SK-N-SH treated with all-trans-retinoic acid at 6 μM for 48 hours (cell line): ENCODE results near the gene OS9.

Experiments used
- ATAC-seq: fragments of 200-7000 bp; cut with Tn5 transposase; 3 replicates; pipeline ENCODE4 v1.9.1; 2020; ENCODE audit warnings: mild to moderate bottlenecking, moderate library complexity
- BACH2 ChIP-seq: fragments of 250-450 bp; sonication (Bioruptor Pico); IDR thresholded peaks from 2 replicates; pipeline ENCODE4 v1.9.0; 2021; ENCODE audit warnings: mild to moderate bottlenecking, borderline replicate concordance
- CSRNP3 ChIP-seq: fragments of 250-450 bp; sonication (Bioruptor Pico); IDR thresholded peaks from 2 replicates; pipeline ENCODE4 v1.5.1; 2021; ENCODE audit warnings: mild to moderate bottlenecking, moderate library complexity
- ESRRG ChIP-seq: fragments of 250-450 bp; sonication (Bioruptor Pico); IDR thresholded peaks from 2 replicates; pipeline ENCODE4 v1.6.1; 2021; ENCODE audit warnings: mild to moderate bottlenecking
- GLIS3 ChIP-seq: fragments of 250-450 bp; sonication (Bioruptor Pico); IDR thresholded peaks from 2 replicates; pipeline ENCODE4 v1.5.0; 2020; ENCODE audit warnings: mild to moderate bottlenecking, moderate library complexity
- OSR1 ChIP-seq: fragments of 250-450 bp; sonication (Bioruptor Pico); IDR thresholded peaks from 2 replicates; pipeline ENCODE4 v1.8.0; 2022; ENCODE audit warnings: moderate library complexity, mild to moderate bottlenecking, inconsistent platforms
- POU6F1 ChIP-seq: fragments of 250-450 bp; sonication (Bioruptor Pico); IDR thresholded peaks from 2 replicates; pipeline ENCODE4 v1.8.0; 2021; ENCODE audit warnings: low read depth, mild to moderate bottlenecking, moderate library complexity, borderline replicate concordance
- PPARA ChIP-seq: fragments of 250-450 bp; sonication (Bioruptor Pico); IDR thresholded peaks from 2 replicates; pipeline ENCODE4 v1.5.0; 2020; ENCODE audit warnings: mild to moderate bottlenecking, borderline replicate concordance
- RARB ChIP-seq: fragments of 250-450 bp; sonication (Bioruptor Pico); IDR thresholded peaks from 2 replicates; pipeline ENCODE4 v1.8.0; 2021; ENCODE audit warnings: mild to moderate bottlenecking, moderate library complexity
- SNAI2 ChIP-seq: fragments of 250-450 bp; sonication (Bioruptor Pico); IDR thresholded peaks from 2 replicates; pipeline ENCODE4 v1.5.0; 2020; ENCODE audit warnings: mild to moderate bottlenecking, moderate library complexity
- TCF4 ChIP-seq: fragments of 250-450 bp; sonication (Bioruptor Pico); IDR thresholded peaks from 2 replicates; pipeline ENCODE4 v1.8.0; 2021; ENCODE audit warnings: mild to moderate bottlenecking, moderate library complexity, borderline replicate concordance
- TOX ChIP-seq: fragments of 250-450 bp; sonication (Bioruptor Pico); IDR thresholded peaks from 2 replicates; pipeline ENCODE4 v1.8.0; 2021; ENCODE audit warnings: mild to moderate bottlenecking, moderate library complexity, borderline replicate concordance
- ZC3H10 ChIP-seq: fragments of 250-450 bp; sonication (Bioruptor Pico); IDR thresholded peaks from 2 replicates; pipeline ENCODE4 v1.5.1; 2021; ENCODE audit warnings: mild to moderate bottlenecking, moderate library complexity
- ZFP3 ChIP-seq: fragments of 250-450 bp; sonication (Bioruptor Pico); IDR thresholded peaks from 2 replicates; pipeline ENCODE4 v1.5.0; 2020; ENCODE audit warnings: mild to moderate bottlenecking, moderate library complexity
- ZNF565 ChIP-seq: fragments of 450-650 bp; formaldehyde crosslinking; conservative IDR thresholded peaks from 2 replicates; pipeline ENCODE4 v1.5.0; 2020; ENCODE audit warnings: low read depth, mild to moderate bottlenecking, moderate library complexity
- ZNF70 ChIP-seq: fragments of 450-650 bp; formaldehyde crosslinking; IDR thresholded peaks from 2 replicates; pipeline ENCODE4 v1.5.0; 2020; ENCODE audit warnings: mild to moderate bottlenecking, moderate library complexity
- ZNF8 ChIP-seq: fragments of 450-650 bp; formaldehyde crosslinking; IDR thresholded peaks from 2 replicates; pipeline ENCODE4 v1.5.0; 2020; ENCODE audit warnings: mild to moderate bottlenecking, moderate library complexity
- TF ChIP-seq, protein P1 (sequence below): fragments of 250-450 bp; sonication (Bioruptor Pico); IDR thresholded peaks from 2 replicates; pipeline ENCODE4 v1.5.0; 2020; ENCODE audit warnings: mild to moderate bottlenecking, moderate library complexity
- TF ChIP-seq, protein P2 (sequence below): fragments of 250-450 bp; sonication (Bioruptor Pico); IDR thresholded peaks from 2 replicates; pipeline ENCODE4 v1.5.1; 2020; ENCODE audit warnings: low read depth, mild to moderate bottlenecking, moderate library complexity
- TF ChIP-seq, protein P3 (sequence below): fragments of 250-450 bp; sonication (Bioruptor Pico); IDR thresholded peaks from 2 replicates; pipeline ENCODE4 v1.8.0; 2020; ENCODE audit warnings: mild to moderate bottlenecking, moderate library complexity, borderline replicate concordance

Gene OS9

GRCh38 chr12:57688931-57689330, 5.0 kb upstream of the OS9 start:
- no peak for ATAC-seq

GRCh38 chr12:57692500-57692899, 1.4 kb upstream of the OS9 start:
- ATAC-seq, result no peak
- TF ChIP-seq, protein P1, sequence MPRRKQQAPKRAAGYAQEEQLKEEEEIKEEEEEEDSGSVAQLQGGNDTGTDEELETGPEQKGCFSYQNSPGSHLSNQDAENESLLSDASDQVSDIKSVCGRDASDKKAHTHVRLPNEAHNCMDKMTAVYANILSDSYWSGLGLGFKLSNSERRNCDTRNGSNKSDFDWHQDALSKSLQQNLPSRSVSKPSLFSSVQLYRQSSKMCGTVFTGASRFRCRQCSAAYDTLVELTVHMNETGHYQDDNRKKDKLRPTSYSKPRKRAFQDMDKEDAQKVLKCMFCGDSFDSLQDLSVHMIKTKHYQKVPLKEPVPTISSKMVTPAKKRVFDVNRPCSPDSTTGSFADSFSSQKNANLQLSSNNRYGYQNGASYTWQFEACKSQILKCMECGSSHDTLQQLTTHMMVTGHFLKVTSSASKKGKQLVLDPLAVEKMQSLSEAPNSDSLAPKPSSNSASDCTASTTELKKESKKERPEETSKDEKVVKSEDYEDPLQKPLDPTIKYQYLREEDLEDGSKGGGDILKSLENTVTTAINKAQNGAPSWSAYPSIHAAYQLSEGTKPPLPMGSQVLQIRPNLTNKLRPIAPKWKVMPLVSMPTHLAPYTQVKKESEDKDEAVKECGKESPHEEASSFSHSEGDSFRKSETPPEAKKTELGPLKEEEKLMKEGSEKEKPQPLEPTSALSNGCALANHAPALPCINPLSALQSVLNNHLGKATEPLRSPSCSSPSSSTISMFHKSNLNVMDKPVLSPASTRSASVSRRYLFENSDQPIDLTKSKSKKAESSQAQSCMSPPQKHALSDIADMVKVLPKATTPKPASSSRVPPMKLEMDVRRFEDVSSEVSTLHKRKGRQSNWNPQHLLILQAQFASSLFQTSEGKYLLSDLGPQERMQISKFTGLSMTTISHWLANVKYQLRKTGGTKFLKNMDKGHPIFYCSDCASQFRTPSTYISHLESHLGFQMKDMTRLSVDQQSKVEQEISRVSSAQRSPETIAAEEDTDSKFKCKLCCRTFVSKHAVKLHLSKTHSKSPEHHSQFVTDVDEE, result no peak
- TF ChIP-seq ZFP3 (CRISPR knock-in tag) (no peak), OSR1 (CRISPR knock-in tag) (no peak), BACH2 (no peak)
- TF ChIP-seq, all 23 proteins: peak for 0

More at GRCh38 chr12:57688931-57689330, 5.0 kb upstream of the OS9 start:
- TF ChIP-seq ESRRG, result no peak

DNA sequence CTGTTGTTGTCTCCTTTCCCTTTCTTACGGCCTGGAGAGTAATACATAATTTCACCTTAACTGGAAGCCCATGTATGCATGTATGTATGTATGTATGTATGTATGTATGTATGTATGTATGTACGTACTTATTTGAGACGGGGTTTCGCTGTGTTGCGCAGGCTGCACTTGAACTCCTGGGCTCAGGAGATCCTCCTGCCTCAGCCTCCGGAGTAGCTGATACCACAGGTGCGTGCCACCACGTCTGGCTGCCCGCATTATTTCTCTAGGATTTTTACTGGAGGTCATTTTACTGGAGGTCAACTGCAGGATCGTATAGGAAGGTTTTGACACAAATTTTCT, 644 bp upstream of the OS9 start:
- no peak for TF ChIP-seq TOX (CRISPR knock-in tag)
- TF ChIP-seq ZNF565 (CRISPR knock-in tag), result no peak
- TF ChIP-seq ZC3H10 (CRISPR knock-in tag), result no peak
- no peak for TF ChIP-seq GLIS3 (CRISPR knock-in tag)
- TF ChIP-seq ZNF70 (CRISPR knock-in tag), result no peak
- TF ChIP-seq, all 23 proteins: peak for 0
- peak; percentile 1; the same call in 1 of the 3 replicates for ATAC-seq

GRCh38 chr12:57694459-57695019, 607 bp downstream of the OS9 start:
- peak; percentile 14 for ATAC-seq
- TF ChIP-seq ZNF8 (CRISPR knock-in tag) (no peak), PPARA (CRISPR knock-in tag) (no peak), ZNF565 (CRISPR knock-in tag) (no peak)

DNA sequence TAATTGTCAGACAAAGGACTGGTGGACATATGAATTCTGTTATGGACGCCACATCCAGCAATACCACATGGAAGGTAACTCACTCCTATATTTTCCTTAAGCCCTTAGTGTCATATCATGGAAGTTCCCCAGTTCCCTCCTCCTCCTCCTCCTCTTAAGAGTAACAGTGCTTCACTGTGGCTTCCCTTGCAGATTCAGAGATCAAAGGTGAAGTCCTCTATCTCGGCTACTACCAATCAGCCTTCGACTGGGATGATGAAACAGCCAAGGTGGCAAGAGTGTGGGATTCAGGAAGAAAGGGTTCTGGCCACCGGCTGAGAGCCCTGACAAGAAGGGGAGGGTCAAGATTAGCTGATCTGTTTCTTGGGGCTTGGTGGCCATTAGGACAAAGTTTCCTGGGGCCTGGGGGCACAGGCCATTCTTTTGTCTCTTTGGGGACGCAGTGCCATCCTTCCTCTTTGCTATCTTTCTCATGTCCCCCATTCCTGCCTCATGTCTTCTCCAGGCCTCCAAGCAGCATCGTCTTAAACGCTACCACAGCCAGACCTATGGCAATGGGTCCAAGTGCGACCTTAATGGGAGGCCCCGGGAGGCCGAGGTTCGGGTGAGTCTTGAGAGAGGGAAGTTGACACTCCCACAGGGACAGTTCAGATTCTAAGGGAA, 2.0 kb downstream of the OS9 start:
- TF ChIP-seq GLIS3 (CRISPR knock-in tag) (no peak), RARB (CRISPR knock-in tag) (no peak), PPARA (CRISPR knock-in tag) (no peak), ZNF565 (CRISPR knock-in tag) (no peak), ESRRG (no peak)
- TF ChIP-seq, protein P2, sequence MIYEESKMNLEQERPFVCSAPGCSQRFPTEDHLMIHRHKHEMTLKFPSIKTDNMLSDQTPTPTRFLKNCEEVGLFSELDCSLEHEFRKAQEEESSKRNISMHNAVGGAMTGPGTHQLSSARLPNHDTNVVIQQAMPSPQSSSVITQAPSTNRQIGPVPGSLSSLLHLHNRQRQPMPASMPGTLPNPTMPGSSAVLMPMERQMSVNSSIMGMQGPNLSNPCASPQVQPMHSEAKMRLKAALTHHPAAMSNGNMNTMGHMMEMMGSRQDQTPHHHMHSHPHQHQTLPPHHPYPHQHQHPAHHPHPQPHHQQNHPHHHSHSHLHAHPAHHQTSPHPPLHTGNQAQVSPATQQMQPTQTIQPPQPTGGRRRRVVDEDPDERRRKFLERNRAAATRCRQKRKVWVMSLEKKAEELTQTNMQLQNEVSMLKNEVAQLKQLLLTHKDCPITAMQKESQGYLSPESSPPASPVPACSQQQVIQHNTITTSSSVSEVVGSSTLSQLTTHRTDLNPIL (CRISPR knock-in tag), result no peak
- no peak for ATAC-seq

- no peak for ATAC-seq
- TF ChIP-seq, protein P3, sequence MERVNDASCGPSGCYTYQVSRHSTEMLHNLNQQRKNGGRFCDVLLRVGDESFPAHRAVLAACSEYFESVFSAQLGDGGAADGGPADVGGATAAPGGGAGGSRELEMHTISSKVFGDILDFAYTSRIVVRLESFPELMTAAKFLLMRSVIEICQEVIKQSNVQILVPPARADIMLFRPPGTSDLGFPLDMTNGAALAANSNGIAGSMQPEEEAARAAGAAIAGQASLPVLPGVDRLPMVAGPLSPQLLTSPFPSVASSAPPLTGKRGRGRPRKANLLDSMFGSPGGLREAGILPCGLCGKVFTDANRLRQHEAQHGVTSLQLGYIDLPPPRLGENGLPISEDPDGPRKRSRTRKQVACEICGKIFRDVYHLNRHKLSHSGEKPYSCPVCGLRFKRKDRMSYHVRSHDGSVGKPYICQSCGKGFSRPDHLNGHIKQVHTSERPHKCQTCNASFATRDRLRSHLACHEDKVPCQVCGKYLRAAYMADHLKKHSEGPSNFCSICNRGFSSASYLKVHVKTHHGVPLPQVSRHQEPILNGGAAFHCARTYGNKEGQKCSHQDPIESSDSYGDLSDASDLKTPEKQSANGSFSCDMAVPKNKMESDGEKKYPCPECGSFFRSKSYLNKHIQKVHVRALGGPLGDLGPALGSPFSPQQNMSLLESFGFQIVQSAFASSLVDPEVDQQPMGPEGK (CRISPR knock-in tag), result no peak
- no peak for TF ChIP-seq ZNF70 (CRISPR knock-in tag)
- TF ChIP-seq POU6F1 (CRISPR knock-in tag), result no peak
- no peak for TF ChIP-seq CSRNP3 (CRISPR knock-in tag)
- no peak for TF ChIP-seq PPARA (CRISPR knock-in tag)
- TF ChIP-seq RARB (CRISPR knock-in tag), result no peak
- no peak for TF ChIP-seq TOX (CRISPR knock-in tag)
- no peak for TF ChIP-seq OSR1 (CRISPR knock-in tag)
- TF ChIP-seq, protein P1, result no peak
- no peak for TF ChIP-seq ZNF8 (CRISPR knock-in tag)
- no peak for TF ChIP-seq SNAI2 (CRISPR knock-in tag)
- TF ChIP-seq BACH2, result no peak
- no peak for TF ChIP-seq ZC3H10 (CRISPR knock-in tag)
- no peak for TF ChIP-seq TCF4 (CRISPR knock-in tag)
Observed at GRCh38 chr12:57697076-57697475, 3.1 kb downstream of the OS9 start.
